Activated naive CD8-positive, alpha-beta T cell treated with anti-CD3 and anti-CD28 coated beads, Interleukin-2, amount 50 U/mL, for 24 hours (primary cell): Measurements from ENCODE around the gene SYCE1.
"Not testable (repeated sequence)": the region's sequence is repeated elsewhere in the genome, so short reads cannot be mapped to it uniquely, and the experiment has no call there.

ENCODE experiments used
- ATAC-seq: fragments of 150-1000 bp; cut with Tn5 transposase; one replicate; pipeline ENCODE4 v1.10.0; 2021
- DNase-seq: peaks from one replicate; pipeline ENCODE4 v3.0.0; 2021
- H3K27ac Mint-ChIP-seq: one replicate; pipeline ENCODE4 v1.8.0; 2021; ENCODE audit warnings: mild to moderate bottlenecking, mixed read lengths
- H3K27me3 Mint-ChIP-seq: one replicate; pipeline ENCODE4 v1.8.0; 2021; ENCODE audit warnings: mixed read lengths
- H3K36me3 Mint-ChIP-seq: one replicate; pipeline ENCODE4 v1.8.0; 2021; ENCODE audit warnings: low read depth, mixed read lengths
- H3K4me1 Mint-ChIP-seq: one replicate; pipeline ENCODE4 v1.8.0; 2021; ENCODE audit warnings: mixed read lengths
- H3K4me3 Mint-ChIP-seq: one replicate; pipeline ENCODE4 v1.8.0; 2021; ENCODE audit warnings: mild to moderate bottlenecking, moderate library complexity, mixed read lengths
- H3K9me3 Mint-ChIP-seq: one replicate; pipeline ENCODE4 v1.8.0; 2021; ENCODE audit warnings: mixed read lengths

SYCE1 gene

DNA sequence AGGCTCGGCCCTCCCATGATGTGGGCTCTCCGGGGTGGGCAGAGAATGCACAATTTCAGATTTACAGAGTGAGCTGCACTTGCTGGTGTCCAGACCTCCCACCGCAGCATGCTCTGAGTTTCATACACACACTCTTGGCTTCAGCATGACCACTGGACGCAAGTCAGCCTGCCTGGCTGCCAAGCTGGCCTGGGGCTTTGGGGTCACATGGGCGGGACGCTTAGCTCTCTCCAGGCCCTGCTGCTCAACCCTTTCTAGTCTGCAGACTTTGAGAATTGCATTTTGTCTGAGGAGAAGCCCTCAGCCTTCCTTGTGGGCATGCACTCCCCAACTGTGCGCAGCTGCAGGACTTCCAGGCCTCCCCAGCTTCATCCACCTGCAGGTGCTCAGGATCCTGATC lies 32.5 kb downstream of the SYCE1 start:
- Mint-ChIP-seq H3K4me3 (no peak overlapping the region), H3K36me3 (no peaks in the 10 kb centered on the region), H3K9me3 (no peaks in the 10 kb centered on the region), H3K27me3 (peaks cover 40% of the 10 kb centered on the region), H3K4me1 (peaks cover 21% of the 10 kb centered on the region), H3K27ac (no peak overlapping the region)
- ATAC-seq: no peak
- DNase-seq: no peak

DNA sequence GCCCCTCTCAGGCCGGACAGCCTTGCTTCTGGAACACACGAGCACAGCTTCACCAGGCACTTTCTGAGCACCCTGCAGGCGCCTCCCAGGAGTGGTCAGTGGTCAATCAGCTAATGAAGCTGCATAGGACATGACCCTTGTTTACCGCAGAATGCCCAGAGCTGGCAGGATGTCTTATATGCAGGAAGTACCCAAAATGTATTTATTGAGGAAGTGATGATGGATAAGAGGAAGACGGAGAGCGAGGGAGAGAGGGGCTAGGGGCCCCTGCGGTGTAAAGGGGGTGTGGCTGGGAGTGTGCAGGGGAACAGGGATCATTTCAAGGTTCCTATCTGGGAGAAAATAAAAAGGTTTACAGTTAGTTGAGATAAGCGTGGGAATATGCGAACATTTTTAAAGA lies 34.9 kb downstream of the SYCE1 start:
- ATAC-seq (no peak), DNase-seq (no peak)
- Mint-ChIP-seq H3K9me3 (no peaks in the 10 kb centered on the region), H3K36me3 (no peaks in the 10 kb centered on the region), H3K27me3 (peaks cover 52% of the 10 kb centered on the region), H3K27ac (no peak overlapping the region), H3K4me1 (peaks cover 21% of the 10 kb centered on the region), H3K4me3 (no peak overlapping the region)

DNA sequence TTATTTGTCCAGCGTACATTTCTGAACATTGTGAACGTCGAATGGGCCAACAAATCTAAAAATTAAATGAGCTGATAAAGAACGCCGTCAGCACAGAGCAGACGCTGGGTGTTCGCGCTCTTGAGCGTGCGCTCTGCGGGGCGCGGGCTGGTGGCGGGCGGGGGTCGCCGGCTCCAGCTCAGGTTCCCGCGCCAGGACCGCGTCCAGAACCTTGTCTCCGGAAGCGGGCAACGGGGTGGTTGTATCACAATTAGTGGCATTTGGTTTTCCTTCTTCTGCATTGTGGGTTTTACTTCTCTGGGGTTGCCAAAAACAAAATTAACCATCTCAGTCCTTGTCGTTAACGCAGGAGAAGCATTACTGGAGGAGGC lies 35.8 kb downstream of the SYCE1 start:
- Mint-ChIP-seq H3K4me1 (peaks cover 21% of the 10 kb centered on the region), H3K27me3 (peaks cover 52% of the 10 kb centered on the region), H3K9me3 (no peaks in the 10 kb centered on the region), H3K36me3 (no peaks in the 10 kb centered on the region), H3K27ac (no peak overlapping the region), H3K4me3 (peak overlapping the region; percentile 70)
- ATAC-seq (no peak), DNase-seq (no peak)

DNA sequence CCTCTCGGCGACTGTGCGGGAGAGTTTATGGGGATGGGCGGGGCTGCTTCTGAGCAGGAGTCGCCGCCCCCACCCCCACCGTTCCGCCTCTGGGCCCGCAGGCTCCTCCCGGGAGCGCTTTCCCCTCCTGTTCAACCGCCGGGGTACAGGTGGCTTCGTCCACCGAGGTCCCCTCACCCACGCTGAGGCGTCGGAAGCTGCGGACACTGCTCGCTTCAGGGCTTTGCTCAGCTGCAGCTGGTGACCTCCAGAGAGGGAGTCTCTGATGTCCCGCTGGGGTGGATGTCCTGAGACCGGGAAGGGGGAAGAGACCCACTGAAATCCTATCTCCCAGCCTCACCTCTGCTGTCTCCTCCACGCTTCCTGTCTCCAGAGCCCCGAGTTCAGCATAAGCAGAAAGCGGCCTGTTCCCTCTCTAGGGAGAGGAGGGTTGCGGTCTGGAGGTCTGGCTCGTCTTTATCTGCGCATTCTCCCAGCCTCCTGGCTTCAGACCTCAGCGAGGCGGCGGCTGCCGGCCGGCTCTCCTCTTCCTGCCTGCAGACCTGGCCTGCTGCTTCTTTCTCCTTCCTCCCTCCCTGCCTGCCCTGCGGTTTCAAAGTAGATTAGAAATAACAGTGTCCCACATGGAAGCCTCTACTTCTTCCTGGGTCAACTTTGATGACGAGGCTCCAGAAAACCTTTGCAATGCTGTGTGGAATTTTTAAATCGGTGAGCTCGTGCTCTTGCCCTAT lies 36.4 kb downstream of the SYCE1 start:
- H3K27me3 Mint-ChIP-seq: peaks cover 52% of the 10 kb centered on the region
- no peaks in the 10 kb centered on the region for H3K9me3 Mint-ChIP-seq
- H3K4me1 Mint-ChIP-seq: peaks cover 21% of the 10 kb centered on the region
- H3K36me3 Mint-ChIP-seq: no peaks in the 10 kb centered on the region
- peak overlapping the region; percentile 70 for H3K4me3 Mint-ChIP-seq
- ATAC-seq (peak; percentile 26), DNase-seq (peak; percentile 8)
- no peak overlapping the region for H3K27ac Mint-ChIP-seq

DNA sequence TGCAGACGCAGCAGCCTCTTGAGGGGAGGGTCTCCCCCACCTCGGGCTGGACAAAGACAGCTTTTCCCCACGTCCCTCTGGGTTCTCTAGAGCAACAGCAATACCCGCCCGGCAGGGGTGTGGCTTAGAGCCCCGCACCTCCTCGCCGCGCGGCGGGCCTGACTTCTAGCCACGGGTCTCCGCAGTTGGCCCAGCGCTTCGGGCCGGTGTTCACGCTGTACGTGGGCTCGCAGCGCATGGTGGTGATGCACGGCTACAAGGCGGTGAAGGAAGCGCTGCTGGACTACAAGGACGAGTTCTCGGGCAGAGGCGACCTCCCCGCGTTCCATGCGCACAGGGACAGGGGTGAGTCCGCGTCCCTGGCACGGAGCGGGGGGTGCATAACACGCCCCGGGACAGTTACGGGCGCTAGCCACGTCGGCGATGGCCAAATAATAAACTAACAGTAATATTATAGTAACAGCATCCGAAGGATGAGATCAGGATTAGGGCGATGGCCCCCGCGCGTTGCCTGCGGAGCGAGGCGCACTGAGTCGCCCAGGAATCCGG lies 37.0 kb downstream of the SYCE1 start:
- DNase-seq (no peak), ATAC-seq (no peak)
- H3K27me3 Mint-ChIP-seq: peaks cover 52% of the 10 kb centered on the region
- H3K27ac Mint-ChIP-seq: no peak overlapping the region
- H3K9me3 Mint-ChIP-seq: peaks cover 6% of the 10 kb centered on the region
- peaks cover 1% of the 10 kb centered on the region for H3K36me3 Mint-ChIP-seq
- peaks cover 21% of the 10 kb centered on the region for H3K4me1 Mint-ChIP-seq
- peak overlapping the region; percentile 70 for H3K4me3 Mint-ChIP-seq

DNA sequence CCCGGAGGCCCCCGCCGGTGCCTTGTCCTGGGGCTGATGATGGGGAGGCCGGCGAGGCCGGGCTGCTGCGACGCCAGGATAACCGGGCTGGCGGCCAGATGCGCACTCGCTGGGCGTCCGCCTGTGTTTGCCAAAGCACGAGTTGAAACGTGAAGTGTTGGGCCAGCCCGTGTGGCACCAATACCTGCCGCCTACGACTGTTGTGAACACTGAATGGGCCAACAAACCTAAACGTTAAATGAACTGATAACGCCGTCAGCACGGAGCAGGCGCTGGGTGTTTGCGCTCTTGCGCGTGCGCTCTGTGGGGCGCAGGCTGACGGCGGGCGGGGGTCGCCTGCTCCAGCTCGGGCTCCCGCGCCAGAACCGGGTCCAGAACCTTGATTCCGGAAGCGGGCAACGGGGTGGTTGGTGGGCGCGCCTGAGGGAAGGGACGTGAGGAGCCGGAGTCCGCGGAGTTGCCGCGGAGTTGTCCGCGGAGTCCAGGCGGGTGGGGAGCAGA lies 37.6 kb downstream of the SYCE1 start:
- H3K27me3 Mint-ChIP-seq: peaks cover 52% of the 10 kb centered on the region
- H3K27ac Mint-ChIP-seq: no peak overlapping the region
- H3K4me3 Mint-ChIP-seq: no peak overlapping the region

DNA sequence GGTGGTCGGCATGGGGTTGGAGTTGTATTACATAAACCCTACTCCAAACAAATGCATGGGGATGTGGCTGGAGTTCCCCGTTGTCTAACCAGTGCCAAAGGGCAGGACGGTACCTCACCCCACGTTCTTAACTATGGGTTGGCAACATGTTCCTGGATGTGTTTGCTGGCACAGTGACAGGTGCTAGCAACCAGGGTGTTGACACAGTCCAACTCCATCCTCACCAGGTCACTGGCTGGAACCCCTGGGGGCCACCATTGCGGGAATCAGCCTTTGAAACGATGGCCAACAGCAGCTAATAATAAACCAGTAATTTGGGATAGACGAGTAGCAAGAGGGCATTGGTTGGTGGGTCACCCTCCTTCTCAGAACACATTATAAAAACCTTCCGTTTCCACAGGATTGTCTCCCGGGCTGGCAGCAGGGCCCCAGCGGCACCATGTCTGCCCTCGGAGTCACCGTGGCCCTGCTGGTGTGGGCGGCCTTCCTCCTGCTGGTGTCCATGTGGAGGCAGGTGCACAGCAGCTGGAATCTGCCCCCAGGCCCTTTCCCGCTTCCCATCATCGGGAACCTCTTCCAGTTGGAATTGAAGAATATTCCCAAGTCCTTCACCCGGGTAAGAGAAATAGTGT lies 38.3 kb downstream of the SYCE1 start, which contains the start of gene CYP2E1:
TSS of gene CYP2E1 (plus strand) at position 407 of the 632 bp plus-strand sequence. CDS start at position 440, 33 bp downstream.
- DNase-seq: no peak
- Mint-ChIP-seq H3K27ac (no peak within 1 kb of the TSS), H3K9me3 (peaks cover 16% of the 10 kb centered on the region), H3K4me3 (peak within 1 kb of the TSS; percentile 70), H3K4me1 (peaks cover 21% of the 10 kb centered on the region), H3K36me3 (peaks cover 4% of the 10 kb centered on the region), H3K27me3 (peaks cover 47% of the 10 kb centered on the region)
- no peak for ATAC-seq

More for the DNA sequence above, 37.6 kb downstream of the SYCE1 start:
- peaks cover 4% of the 10 kb centered on the region for H3K36me3 Mint-ChIP-seq
- H3K9me3 Mint-ChIP-seq: peaks cover 11% of the 10 kb centered on the region
- ATAC-seq (no peak), DNase-seq (no peak)
- peaks cover 21% of the 10 kb centered on the region for H3K4me1 Mint-ChIP-seq

DNA sequence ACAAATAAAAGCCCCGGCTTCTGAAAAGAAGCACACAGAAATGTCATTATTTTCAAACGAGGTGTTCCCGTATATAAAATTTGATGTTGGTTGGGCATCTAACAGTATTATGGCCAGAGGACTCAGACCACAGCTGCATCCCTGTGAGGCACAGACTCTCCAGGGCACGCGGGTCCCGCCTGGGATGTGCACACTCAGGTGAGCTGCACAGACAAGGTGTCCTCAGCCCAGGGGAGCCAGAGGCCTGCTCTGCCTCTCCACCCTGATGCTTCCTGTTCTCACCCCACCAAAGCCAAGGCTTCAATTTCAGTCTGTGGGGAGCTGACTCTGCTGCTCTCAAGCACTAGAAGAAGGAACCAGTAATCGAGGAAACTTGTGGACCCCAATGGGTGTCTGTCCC lies 39.9 kb downstream of the SYCE1 start:
- DNase-seq (no peak), ATAC-seq (no peak)
- Mint-ChIP-seq H3K36me3 (peaks cover 4% of the 10 kb centered on the region), H3K4me1 (peaks cover 24% of the 10 kb centered on the region), H3K27me3 (peaks cover 39% of the 10 kb centered on the region), H3K9me3 (peaks cover 16% of the 10 kb centered on the region), H3K27ac (no peak overlapping the region), H3K4me3 (no peak overlapping the region)

DNA sequence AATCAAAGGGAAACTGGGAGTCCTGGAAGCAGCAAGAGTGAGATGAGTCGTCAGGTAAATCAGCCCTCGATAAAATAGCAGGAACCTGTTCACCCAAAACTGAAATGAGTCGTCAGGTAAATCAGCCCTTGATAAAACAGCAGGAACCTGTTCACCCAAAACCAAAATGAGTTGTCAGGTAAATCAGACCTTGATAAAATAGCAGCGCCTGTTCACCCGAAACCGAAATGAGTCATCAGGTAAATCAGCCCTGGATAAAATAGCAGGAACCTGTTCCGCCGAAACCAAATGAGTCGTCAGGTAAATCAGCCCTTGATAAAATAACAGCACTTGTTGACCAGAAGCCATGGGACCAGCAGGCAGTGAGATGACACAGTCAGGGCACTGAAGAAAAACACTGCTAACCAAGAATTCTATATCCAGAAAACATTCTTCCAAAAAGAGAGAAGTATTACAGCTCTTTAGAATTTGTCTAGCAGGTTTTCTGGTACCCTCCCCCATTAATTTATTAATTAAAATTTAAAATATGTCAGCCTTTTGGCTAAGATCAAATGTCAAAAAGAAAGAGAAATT lies 41.7 kb downstream of the SYCE1 start:
- H3K4me3 Mint-ChIP-seq: no peak overlapping the region
- no peak for ATAC-seq
- peaks cover 4% of the 10 kb centered on the region for H3K36me3 Mint-ChIP-seq
- peaks cover 16% of the 10 kb centered on the region for H3K9me3 Mint-ChIP-seq
- H3K4me1 Mint-ChIP-seq: peaks cover 20% of the 10 kb centered on the region
- no peak for DNase-seq
- no peak overlapping the region for H3K27ac Mint-ChIP-seq
- peaks cover 22% of the 10 kb centered on the region for H3K27me3 Mint-ChIP-seq

DNA sequence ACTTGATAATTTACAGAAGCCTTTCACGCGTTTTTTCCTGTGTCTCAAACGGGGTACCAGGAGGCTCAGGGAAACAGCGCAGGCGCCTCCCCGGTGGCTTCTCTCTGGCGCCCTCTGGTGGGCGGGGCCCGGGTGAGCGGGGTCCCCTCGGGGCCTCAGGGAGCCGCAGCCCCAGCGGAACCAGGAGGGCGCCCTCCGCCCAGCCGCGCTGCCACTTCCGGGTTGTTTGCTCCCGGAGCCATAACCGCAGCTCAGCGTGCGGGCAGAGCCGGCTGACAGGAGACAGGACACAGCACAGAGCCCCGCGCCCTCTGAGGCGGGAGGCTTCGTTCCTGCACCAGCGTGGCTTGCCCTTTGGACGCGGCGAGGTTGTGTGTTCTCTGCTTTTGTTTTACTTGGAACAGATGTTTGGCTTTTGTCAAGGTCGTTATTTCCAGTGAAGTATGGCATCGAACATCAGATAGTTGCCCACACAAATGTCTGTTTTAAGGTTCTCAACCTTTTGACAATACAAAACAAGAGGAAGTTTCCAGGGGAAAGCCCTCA lies 45.1 kb downstream of the SYCE1 start:
- peak; percentile 100 for ATAC-seq
- Mint-ChIP-seq H3K36me3 (peaks cover 4% of the 10 kb centered on the region), H3K27me3 (peaks cover 9% of the 10 kb centered on the region), H3K4me3 (peak overlapping the region; percentile 71), H3K4me1 (peaks cover 15% of the 10 kb centered on the region), H3K9me3 (peaks cover 16% of the 10 kb centered on the region), H3K27ac (peak overlapping the region; percentile 25)
- DNase-seq: peak; percentile 97

DNA sequence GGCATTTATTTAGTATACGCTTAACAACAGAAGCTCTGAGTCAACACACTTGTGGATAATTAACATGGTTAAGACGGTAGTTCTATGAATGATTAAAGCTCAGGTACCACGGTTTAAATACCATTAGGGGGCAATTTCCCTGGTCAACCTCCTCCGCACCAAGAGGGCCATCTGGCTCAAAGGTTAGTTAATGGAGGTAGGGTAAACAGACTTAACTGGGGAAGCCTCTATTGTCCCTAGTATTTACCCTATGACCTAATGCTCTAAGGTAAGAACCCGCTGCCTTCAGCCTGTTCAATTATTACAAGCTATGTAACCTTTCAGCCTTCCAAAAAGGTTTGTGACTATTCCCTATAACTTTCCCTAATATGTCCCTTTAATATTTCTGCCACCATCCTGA lies 46.9 kb downstream of the SYCE1 start:
- H3K4me3 Mint-ChIP-seq, DNase-seq, ATAC-seq, H3K36me3 Mint-ChIP-seq, H3K27ac Mint-ChIP-seq, H3K27me3 Mint-ChIP-seq: not testable (repeated sequence)
- peaks cover 12% of the 10 kb centered on the region for H3K9me3 Mint-ChIP-seq
- peaks cover 15% of the 10 kb centered on the region for H3K4me1 Mint-ChIP-seq

DNA sequence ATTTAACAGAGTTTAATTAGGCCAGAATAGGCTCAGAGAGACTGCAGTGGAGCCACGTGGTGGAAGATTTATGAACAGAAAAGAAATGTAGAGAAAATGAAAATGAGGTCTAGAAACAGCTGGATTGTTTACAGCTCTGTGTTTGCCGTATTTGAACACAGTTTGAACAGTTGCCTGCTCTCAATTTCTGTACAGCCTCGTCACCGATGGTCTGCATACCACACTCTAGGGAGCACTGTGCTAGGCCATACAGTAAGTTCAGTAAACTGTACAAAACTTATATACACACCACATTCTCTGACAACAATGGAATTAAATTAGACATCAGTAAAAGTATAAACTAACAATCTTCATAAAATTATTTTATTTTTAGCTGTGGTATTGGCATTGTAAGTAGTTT lies 49.3 kb downstream of the SYCE1 start:
- no peak overlapping the region for H3K27ac Mint-ChIP-seq
- no peaks in the 10 kb centered on the region for H3K9me3 Mint-ChIP-seq
- ATAC-seq (no peak), DNase-seq (no peak)
- H3K27me3 Mint-ChIP-seq: peaks cover 13% of the 10 kb centered on the region
- H3K4me1 Mint-ChIP-seq: peaks cover 15% of the 10 kb centered on the region
- H3K36me3 Mint-ChIP-seq: no peaks in the 10 kb centered on the region
- H3K4me3 Mint-ChIP-seq: no peak overlapping the region

DNA sequence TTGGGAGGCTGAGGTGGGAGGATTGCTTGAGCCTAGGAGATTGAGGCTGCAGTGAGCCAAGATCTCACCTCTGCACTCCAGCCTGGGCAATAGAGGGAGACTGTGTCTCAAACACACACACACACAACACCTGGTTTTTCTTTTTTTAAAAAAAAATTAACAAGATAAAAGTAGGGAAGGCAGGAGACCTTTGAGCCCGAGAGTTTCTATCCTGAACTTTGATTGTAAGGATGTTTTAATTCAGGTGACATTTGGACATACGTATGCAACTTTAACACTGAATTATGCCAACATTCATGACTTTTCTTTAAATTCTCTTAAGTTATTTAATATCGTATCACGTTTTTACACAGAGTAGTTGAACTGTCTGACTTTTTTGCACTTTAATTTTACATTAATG lies 49.9 kb downstream of the SYCE1 start:
- Mint-ChIP-seq H3K4me3 (no peak overlapping the region), H3K36me3 (no peaks in the 10 kb centered on the region), H3K27ac (no peak overlapping the region), H3K27me3 (peaks cover 16% of the 10 kb centered on the region), H3K9me3 (no peaks in the 10 kb centered on the region), H3K4me1 (peaks cover 10% of the 10 kb centered on the region)
- ATAC-seq: no peak
- no peak for DNase-seq

DNA sequence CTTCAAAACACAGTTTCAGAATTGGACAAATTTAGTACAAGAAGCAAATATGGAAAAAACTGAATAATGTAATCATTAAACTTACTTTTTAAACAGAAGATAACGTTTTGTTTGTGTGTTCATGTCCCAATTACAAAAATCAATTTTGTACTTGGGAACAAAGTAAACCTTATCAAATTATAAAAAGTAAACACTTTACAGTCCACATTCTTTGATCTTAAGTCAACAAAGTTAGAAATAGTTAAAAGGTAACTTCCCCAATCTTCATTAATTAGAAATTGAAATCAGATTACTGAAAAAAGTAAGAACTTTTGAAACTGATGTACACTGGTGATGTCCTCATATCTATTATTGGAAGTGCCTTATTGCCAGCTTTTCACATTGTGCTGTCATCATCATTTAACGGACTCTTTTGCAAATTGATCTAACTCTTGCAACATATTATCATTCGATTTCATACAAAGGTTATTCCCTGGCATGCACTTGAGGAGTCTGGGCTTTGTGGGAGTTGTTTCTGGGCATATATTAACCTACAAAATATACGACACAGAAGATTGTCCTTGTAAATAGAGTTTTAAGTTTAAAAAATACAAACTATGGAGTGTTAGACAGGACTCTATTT lies 53.4 kb downstream of the SYCE1 start:
- Mint-ChIP-seq H3K4me3 (no peak overlapping the region), H3K36me3 (peaks cover 3% of the 10 kb centered on the region), H3K27ac (no peak overlapping the region), H3K27me3 (peaks cover 34% of the 10 kb centered on the region), H3K4me1 (no peaks in the 10 kb centered on the region), H3K9me3 (peaks cover 7% of the 10 kb centered on the region)
- DNase-seq (no peak), ATAC-seq (no peak)
